Fibroblast of pulmonary artery (primary cell): Measurements from ENCODE around the gene ADRA2A.

Experiments used
- DNase-seq: peaks from one replicate; pipeline ENCODE4 v3.0.0-alpha.2; 2010; ENCODE audit warnings: low read depth
- H3K4me3 ChIP-seq: replicated peaks from 2 replicates; pipeline ENCODE4 v1.5.1; 2011; ENCODE audit warnings: low read depth, mild to moderate bottlenecking, control low read depth, low read length, moderate library complexity
- CTCF ChIP-seq: IDR thresholded peaks from 2 replicates; pipeline ENCODE4 v1.5.1; 2011; ENCODE audit warnings: mild to moderate bottlenecking, control low read depth, low read length, inconsistent platforms; ENCODE audit errors: missing control alignments

ADRA2A gene

GRCh38 chr10:111087968-111088505 is 11.2 kb downstream of the ADRA2A start:
- DNase-seq: no peak
- TF ChIP-seq CTCF: no peak
- H3K4me3 ChIP-seq: no peak overlapping the region

GRCh38 chr10:111089293-111089692 is 12.5 kb downstream of the ADRA2A start:
- TF ChIP-seq CTCF: no peak
- H3K4me3 ChIP-seq: no peak overlapping the region
- DNase-seq: no peak

- no peak for TF ChIP-seq CTCF
- no peak for DNase-seq
Measured at GRCh38 chr10:111091833-111092232, 15.0 kb downstream of the ADRA2A start.

GRCh38 chr10:111093741-111094380 is 17.0 kb downstream of the ADRA2A start:
- DNase-seq: peak; percentile 9
- TF ChIP-seq CTCF: no peak
- H3K4me3 ChIP-seq: no peak overlapping the region

More at GRCh38 chr10:111091833-111092232, 15.0 kb downstream of the ADRA2A start:
- no peak overlapping the region for H3K4me3 ChIP-seq

- peak; percentile 3 for DNase-seq
- TF ChIP-seq CTCF: no peak
- no peak overlapping the region for H3K4me3 ChIP-seq
Measured at GRCh38 chr10:111098679-111099437, 22.0 kb downstream of the ADRA2A start.

- TF ChIP-seq CTCF: no peak
- DNase-seq: no peak
- H3K4me3 ChIP-seq: no peak overlapping the region
Measured at GRCh38 chr10:111100198-111100597, 23.4 kb downstream of the ADRA2A start.
